GM12865 (cell line): ENCODE results near the gene VWA3A.

ENCODE experiments used
- DNase-seq: peaks from one replicate; pipeline ENCODE4 v3.0.0; 2010; ENCODE audit warnings: low read depth
- H3K4me3 ChIP-seq: 2 replicates; pipeline ENCODE4 v1.5.1; 2011; ENCODE audit warnings: mild to moderate bottlenecking, low read depth, low read length, control low read depth
- TF ChIP-seq, protein P1 (sequence below): IDR thresholded peaks from 2 replicates; pipeline ENCODE4 v1.5.1; 2011; ENCODE audit warnings: low read length, control low read depth, low read depth, inconsistent platforms; ENCODE audit not compliant: insufficient read depth; ENCODE audit errors: missing control alignments

VWA3A gene

DNA sequence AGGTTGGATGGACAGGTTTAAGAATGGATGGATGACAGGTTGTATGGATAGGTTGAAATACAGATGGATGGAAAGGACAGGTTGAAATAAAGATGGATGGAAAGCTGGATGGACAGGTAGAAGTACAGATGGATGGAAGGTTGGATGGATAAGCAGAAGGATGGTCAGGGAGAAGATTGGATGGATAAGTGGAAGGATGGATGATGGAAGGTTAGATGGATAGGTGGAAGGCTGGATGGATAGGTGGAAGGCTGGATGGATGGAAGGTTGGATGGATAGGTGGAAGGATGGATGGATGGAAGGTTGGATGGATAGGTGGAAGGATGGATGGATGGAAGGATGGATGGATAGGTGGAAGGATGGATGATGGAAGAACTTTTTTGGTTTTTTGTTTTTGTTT is 69.1 kb downstream of the VWA3A start:
- no peak for DNase-seq

DNA sequence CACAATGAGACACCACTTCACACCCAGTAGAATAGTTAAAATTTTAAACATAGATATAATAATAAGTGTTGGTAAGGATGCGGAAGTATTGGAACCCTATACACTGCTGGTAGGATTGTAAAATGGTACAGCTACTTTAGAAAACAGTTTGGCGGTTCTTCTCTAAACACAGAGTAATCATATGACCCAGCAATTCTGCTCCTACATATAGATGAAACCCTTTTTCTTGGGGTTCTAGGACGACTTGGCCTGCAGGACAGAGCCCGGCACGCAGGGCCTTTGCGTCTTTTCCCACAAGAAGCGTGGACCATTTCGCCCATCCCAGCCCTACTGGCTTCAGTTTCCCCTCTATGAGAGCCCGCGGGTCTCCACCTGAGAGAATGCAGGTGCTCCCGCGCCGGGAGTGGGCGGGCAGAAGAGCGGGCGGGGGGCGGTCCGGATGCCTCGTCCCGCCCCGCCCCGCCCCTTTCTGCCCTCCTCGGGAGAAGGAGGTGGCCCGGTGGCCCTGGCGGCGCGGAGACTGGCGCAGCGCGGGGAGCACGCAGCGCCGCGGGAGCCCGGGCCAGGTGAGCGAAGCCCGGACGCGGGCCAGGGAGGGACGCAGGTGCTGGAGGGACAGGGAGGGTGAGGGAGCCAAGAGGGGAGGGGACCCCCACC is 69.8 kb downstream of the VWA3A start, which contains the start of gene SDR42E2:
SDR42E2 (plus strand) TSS at position 508 of the 657 bp plus-strand sequence. CDS start 3,077 bp downstream, outside the sequence.
- DNase-seq = no peak
- no peak within 1 kb of the TSS for H3K4me3 ChIP-seq
- TF ChIP-seq, protein P1, sequence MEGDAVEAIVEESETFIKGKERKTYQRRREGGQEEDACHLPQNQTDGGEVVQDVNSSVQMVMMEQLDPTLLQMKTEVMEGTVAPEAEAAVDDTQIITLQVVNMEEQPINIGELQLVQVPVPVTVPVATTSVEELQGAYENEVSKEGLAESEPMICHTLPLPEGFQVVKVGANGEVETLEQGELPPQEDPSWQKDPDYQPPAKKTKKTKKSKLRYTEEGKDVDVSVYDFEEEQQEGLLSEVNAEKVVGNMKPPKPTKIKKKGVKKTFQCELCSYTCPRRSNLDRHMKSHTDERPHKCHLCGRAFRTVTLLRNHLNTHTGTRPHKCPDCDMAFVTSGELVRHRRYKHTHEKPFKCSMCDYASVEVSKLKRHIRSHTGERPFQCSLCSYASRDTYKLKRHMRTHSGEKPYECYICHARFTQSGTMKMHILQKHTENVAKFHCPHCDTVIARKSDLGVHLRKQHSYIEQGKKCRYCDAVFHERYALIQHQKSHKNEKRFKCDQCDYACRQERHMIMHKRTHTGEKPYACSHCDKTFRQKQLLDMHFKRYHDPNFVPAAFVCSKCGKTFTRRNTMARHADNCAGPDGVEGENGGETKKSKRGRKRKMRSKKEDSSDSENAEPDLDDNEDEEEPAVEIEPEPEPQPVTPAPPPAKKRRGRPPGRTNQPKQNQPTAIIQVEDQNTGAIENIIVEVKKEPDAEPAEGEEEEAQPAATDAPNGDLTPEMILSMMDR = no peak

More for the DNA sequence above, 69.1 kb downstream of the VWA3A start:
- TF ChIP-seq, protein P1 = no peak
- no peak overlapping the region for H3K4me3 ChIP-seq

DNA sequence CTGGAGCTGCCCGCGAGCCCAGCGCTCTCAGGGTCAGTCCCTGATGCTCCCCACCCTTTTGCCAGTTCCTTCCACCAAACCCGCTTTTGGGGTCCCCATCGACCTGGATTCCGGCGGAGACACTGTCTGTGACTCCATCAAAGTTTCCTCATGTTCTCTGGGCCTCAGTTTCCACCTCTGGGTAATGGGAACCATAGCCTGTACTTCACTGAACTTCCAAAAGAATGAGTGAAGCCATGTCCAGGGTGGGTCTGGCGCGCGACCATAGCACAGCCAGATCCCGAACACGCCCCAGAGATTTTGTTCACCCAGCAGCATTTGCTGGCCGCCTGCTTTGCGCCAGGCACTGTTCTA is 70.3 kb downstream of the VWA3A start:
- DNase-seq = no peak

DNA sequence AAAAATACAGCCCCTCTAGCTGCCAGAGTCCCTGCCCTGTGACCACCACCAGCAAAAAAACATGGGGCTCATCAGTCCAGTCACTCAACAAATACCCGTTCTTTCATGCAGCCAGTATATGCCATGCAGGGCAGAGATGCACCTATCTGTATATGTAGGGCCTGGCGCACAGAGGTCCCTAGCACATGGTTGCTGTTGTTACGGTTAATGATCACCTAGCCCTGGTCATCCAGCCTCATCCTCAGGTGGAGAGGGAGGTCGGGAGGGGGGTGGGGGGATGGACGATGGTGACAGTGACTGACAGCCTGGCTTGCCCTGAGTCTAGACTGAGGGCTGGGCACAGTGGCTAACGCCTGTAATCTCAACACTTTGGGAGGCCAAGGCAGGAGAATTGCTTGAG is 71.5 kb downstream of the VWA3A start:
- no peak for DNase-seq
- no peak overlapping the region for H3K4me3 ChIP-seq
- TF ChIP-seq, protein P1 = no peak

More for the DNA sequence above, 70.3 kb downstream of the VWA3A start:
- no peak overlapping the region for H3K4me3 ChIP-seq
- TF ChIP-seq, protein P1 = no peak

DNA sequence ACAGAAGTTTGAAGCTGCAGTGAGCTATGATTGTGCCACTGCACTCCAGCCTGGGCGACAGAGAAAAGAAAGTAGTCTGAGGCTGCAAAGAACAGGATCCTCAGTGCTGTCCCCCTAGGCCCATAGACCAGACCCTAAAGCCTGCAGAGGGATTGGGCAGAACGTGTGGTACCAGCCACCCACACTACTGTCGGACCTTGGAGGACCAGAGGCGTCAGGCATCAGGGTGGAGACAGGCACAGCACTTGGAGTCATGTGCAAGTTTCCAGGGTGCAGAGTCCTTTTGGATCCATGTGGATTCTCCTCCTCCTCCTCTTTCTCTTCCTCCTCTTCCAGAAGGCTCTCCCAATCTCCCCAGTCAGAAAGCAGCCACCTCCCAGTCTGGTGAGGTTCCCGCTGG is 72.1 kb downstream of the VWA3A start:
- TF ChIP-seq, protein P1 = no peak
- DNase-seq = no peak

DNA sequence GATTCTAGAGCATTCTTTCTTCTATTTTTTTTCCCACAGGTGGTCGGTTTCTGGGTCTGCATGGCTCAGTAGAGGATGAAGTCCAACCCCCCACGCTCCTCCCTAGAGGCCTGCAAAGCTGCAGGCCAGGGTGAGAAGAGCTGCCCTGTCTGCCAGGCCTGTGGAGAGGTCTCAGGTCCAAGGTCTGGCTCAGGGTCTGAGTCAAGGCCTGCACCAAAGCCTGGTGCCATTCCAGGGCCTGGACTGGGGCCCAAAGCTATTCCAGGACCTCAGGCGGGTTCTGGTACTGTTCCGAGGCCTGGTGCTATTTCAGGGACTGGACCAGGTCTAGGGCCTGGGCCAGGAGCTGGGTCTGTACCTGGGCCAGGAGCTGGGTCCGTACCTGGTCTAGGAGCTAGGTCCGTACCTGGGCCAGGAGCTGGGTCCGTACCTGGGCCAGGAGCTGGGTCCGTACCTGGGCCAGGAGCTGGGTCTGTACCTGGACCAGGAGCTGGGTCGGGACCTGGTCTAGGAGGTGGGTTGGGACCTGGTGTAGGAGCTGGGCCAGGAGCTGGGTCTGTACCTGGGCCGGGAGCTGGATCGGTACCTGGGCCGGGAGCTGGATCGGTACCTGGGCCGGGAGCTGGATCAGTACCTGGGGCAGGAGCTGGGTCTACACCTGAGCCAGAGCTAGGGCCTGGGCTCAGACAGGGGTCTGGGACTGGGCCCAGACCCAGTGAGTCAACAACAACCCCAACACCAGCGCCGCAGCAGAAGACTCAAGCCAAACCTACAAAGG is 73.4 kb downstream of the VWA3A start:
- no peak overlapping the region for H3K4me3 ChIP-seq
- DNase-seq = no peak
- TF ChIP-seq, protein P1 = no peak

More for the DNA sequence above, 72.1 kb downstream of the VWA3A start:
- H3K4me3 ChIP-seq = no peak overlapping the region
